22Rv1 (cell line): ENCODE results near the gene UFL1.
"Not testable (repeated sequence)": the region's sequence is repeated elsewhere in the genome, so short reads cannot be mapped to it uniquely, and the experiment has no call there.

Experiments used
- H3K27ac ChIP-seq: fragments of 450-650 bp; 2 replicates; pipeline ENCODE4 v1.5.1; 2017
- CTCF ChIP-seq: fragments of 450-650 bp; IDR thresholded peaks from 2 replicates; pipeline ENCODE4 v1.5.1; 2017; ENCODE audit warnings: mild to moderate bottlenecking
- ZFX ChIP-seq: fragments of 450-650 bp; IDR thresholded peaks from 2 replicates; pipeline ENCODE4 v1.6.1; 2017; ENCODE audit warnings: antibody characterized with exemption, borderline replicate concordance

The UFL1 gene

GRCh38 chr6:96521644-96522464, at the start of gene UFL1:
Gene UFL1, plus strand, starts transcription at chr6:96521806. Its CDS starts 68 bp downstream, at chr6:96521874.
- TF ChIP-seq ZFX (no peak), CTCF (no peak)
- peak within 1 kb of the TSS; percentile 78 for H3K27ac ChIP-seq

- not testable (repeated sequence) for H3K27ac ChIP-seq
Observed at GRCh38 chr6:96472291-96472690, 49.3 kb upstream of the UFL1 start.

- no peak overlapping the region for H3K27ac ChIP-seq
- TF ChIP-seq ZFX = no peak
- no peak for TF ChIP-seq CTCF
Observed at GRCh38 chr6:96478695-96479094, 42.9 kb upstream of the UFL1 start.

- H3K27ac ChIP-seq = no peak overlapping the region
- TF ChIP-seq ZFX = no peak
- no peak for TF ChIP-seq CTCF
Observed at GRCh38 chr6:96491926-96492325, 29.7 kb upstream of the UFL1 start.

GRCh38 chr6:96499781-96500180, 21.8 kb upstream of the UFL1 start:
- no peak overlapping the region for H3K27ac ChIP-seq
- TF ChIP-seq CTCF = no peak
- no peak for TF ChIP-seq ZFX

DNA sequence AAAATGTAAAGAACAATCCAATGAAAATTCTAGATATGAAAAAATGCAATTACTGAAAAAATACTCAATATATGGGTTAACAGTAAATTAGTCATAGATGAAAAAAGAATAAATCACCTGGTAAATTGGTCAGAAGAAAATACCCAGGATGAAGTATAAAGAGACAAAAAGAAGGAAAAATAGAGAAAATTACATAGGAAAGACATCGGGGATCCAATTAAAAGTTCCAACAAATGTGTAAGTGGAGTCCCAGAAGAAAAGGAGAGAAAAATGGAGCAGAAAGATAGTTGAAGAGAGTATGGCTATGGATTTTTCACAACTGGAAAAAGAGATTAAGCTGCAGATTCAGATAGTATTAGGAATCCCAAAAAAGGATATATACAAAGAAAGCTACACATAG, 18.7 kb upstream of the UFL1 start:
- no peak overlapping the region for H3K27ac ChIP-seq
- TF ChIP-seq CTCF (no peak), ZFX (no peak)

DNA sequence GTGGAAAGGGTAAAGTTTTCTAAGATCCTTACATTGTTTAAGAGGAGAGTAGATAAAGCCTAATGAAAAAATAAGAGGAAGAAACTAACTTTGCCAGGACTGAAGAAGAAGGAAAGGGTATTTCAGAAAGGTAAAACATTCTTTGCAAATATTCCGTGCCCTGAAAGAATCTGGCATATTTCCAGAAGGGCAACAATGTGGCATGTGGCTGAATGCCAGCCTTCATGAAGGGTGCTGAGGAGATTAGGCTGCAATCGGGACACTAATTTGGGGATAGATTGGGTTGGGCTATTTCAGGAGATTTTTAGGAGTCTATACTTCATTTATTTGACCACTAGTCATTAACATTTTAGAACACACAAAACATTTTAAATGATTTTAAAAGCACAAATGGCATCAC, 16.2 kb upstream of the UFL1 start:
- no peak for TF ChIP-seq CTCF

DNA sequence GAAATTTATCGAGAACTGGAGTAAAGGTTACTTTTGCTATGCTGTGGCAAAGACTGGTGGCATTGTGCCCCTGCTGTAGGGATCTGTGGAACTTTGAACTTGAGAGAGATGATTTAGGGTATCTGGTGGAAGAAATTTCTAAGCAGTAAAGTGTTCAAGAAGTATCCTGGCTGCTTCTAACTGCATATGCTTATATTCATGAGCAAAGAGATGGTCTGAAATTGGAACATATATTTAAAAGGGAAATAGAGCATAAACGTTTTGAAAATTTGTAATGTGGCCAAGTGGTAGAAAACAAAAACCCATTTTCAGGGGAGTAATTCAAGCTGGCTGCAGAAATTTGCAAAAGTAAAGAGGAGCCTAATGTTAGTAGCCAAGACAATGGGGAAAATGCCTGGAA, 12.3 kb upstream of the UFL1 start:
- TF ChIP-seq CTCF (no peak), ZFX (no peak)
- no peak overlapping the region for H3K27ac ChIP-seq

More for the DNA sequence above, 16.2 kb upstream of the UFL1 start:
- H3K27ac ChIP-seq = no peak overlapping the region
